ENCODE measurements around the gene PRMT9. TPM values are rescaled to one million over a fixed set of nuclear protein-coding genes. Genes with fewer than 3 reads are reported as not detected.

PRMT9 gene
- total RNA-seq, 4 donors from 2014 or later, result 0.60 to 17.1 (median 4.8) TPM

DNA sequence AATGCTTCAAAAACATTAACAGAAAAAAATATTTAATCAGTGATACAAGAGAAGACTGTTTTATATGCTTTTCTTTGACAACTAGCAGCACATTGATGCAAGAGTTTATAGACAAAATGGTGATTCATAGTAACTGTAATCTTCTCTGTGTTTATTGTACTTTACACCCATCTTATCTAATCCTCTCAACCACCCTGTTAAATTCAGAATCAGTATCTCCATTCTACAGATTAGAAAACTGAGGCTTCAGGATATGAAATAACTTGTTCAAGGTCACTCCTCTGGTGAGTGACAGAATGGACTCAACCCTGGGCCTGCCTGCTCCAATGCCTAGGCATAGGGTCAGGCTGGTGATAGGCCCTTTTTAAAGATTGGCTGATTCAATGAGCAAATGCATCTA, 92.9 kb downstream of the PRMT9 start:
- Histone ChIP-seq H3K4me3 (no peak overlapping the region), H3K9me3 (no peaks in the 10 kb centered on the region), H3K27ac (no peak overlapping the region), H3K4me1 (peaks cover 0 to 6% (median 0%) of the 10 kb centered on the region in 4 donors), H3K27me3 (no peaks in the 10 kb centered on the region), H3K36me3 (no peaks in the 10 kb centered on the region)
- in situ Hi-C loops (cut with MboI; ENCODE audit: low pct_ligation_motif_present in 1 of 4, low pct_unique_long_range_greater_than_20kb in 1 of 4, low sequenced_read_pairs in 3 of 4) (loop anchor here in 3 of 4 donors (25.0 kb wide), 2 partner anchors 429 to 579 kb away; no protein-coding TSS in a partner anchor), intact Hi-C loops (cut with DNase I; ENCODE audit: low total_unique reads) (loop anchor here (5.0 kb wide), 1 partner anchor 429 kb away; no protein-coding TSS in a partner anchor)
- TF ChIP-seq POLR2A (IDR thresholded peaks at IDR 0.05), result no peak
- TF ChIP-seq, protein P1, sequence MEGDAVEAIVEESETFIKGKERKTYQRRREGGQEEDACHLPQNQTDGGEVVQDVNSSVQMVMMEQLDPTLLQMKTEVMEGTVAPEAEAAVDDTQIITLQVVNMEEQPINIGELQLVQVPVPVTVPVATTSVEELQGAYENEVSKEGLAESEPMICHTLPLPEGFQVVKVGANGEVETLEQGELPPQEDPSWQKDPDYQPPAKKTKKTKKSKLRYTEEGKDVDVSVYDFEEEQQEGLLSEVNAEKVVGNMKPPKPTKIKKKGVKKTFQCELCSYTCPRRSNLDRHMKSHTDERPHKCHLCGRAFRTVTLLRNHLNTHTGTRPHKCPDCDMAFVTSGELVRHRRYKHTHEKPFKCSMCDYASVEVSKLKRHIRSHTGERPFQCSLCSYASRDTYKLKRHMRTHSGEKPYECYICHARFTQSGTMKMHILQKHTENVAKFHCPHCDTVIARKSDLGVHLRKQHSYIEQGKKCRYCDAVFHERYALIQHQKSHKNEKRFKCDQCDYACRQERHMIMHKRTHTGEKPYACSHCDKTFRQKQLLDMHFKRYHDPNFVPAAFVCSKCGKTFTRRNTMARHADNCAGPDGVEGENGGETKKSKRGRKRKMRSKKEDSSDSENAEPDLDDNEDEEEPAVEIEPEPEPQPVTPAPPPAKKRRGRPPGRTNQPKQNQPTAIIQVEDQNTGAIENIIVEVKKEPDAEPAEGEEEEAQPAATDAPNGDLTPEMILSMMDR (IDR thresholded peaks at IDR 0.05), result no peak
- no peak for TF ChIP-seq EP300 (IDR thresholded peaks at IDR 0.05; ENCODE audit: low read depth)
- no peak for TF ChIP-seq POLR2AphosphoS5 (IDR thresholded peaks at IDR 0.05)
- no peak for DNase-seq

DNA sequence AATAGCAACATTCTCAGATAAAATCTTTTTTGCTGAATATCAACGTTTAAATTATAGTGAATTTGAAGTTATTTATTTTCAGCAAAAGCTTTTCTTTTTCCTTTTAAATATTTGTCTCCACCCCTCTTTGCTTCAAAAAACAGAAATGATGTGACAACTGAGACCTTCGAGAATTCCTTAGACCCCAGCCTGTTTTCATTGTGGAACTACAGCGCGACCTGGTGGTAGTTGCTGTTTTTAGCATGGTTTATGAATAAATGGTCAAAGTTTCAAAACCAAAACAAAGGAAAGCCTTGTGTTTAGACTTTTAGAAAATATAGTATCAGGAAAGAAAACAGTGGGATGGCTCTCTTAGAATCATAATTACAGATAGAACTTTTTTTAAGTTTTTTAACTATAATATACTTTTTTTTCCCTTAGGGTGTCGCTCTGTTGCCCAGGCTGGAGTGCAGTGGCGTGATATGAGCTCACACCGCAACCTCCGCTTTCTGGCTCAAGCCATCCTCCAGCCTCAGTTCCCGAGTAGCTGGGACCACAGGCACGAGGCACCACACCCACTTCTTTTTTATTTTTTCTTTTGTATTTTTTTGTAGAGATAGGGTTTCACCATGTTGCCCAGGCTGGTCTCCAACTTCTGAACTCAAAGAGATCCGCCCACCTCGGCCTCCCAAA, 93.6 kb downstream of the PRMT9 start:
- H3K4me3 ChIP-seq, result no peak overlapping the region
- DNase-seq, result peak; percentile 33

DNA sequence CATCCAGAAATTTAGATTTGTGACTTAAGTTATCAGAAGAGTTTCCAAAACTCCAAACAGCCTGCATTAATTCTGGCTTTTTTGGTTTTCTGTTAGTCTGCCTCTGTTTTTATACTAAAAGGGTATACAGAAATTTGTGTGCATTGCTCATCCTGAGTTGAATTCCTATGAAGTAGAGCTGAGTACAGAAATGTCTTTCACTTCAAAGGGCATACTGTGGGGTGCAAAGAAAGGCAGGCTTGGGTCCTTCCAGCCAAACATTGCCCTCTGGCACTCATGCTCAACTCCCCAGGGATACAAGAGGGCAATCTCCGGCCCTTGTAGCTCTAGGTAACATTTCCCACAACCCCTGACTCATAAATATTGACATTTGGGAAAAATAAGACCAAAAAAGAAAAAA, 94.4 kb downstream of the PRMT9 start:
- TF ChIP-seq, protein P1 (IDR thresholded peaks at IDR 0.05), result no peak
- TF ChIP-seq POLR2AphosphoS5 (IDR thresholded peaks at IDR 0.05) (no peak), EP300 (IDR thresholded peaks at IDR 0.05; ENCODE audit: low read depth) (no peak), POLR2A (IDR thresholded peaks at IDR 0.05) (no peak)
- WGBS, 2 donors (ENCODE audit: low coverage in 1 of 2), result 58 to 74% methylated on average over 1 of the region's 1 CpG
- Histone ChIP-seq H3K4me1 (peaks cover 0 to 6% (median 0%) of the 10 kb centered on the region in 4 donors), H3K4me3 (no peak overlapping the region), H3K9me3 (no peaks in the 10 kb centered on the region), H3K36me3 (no peaks in the 10 kb centered on the region), H3K27me3 (no peaks in the 10 kb centered on the region), H3K27ac (no peak overlapping the region)
- no peak for DNase-seq
- in situ Hi-C loops (cut with MboI; ENCODE audit: low pct_ligation_motif_present in 1 of 4, low pct_unique_long_range_greater_than_20kb in 1 of 4, low sequenced_read_pairs in 3 of 4), result loop anchor here (10.0 to 25.0 kb wide), 3 partner anchors 427 to 577 kb away; no protein-coding TSS in a partner anchor
- intact Hi-C loops (cut with DNase I; ENCODE audit: low total_unique reads), result loop anchor here (10.0 kb wide), 1 partner anchor 75 kb away; no protein-coding TSS in a partner anchor

More for the DNA sequence above, 93.6 kb downstream of the PRMT9 start:
- Histone ChIP-seq H3K27me3 (no peaks in the 10 kb centered on the region), H3K4me1 (peaks cover 0 to 6% (median 0%) of the 10 kb centered on the region in 4 donors), H3K36me3 (no peaks in the 10 kb centered on the region), H3K9me3 (no peaks in the 10 kb centered on the region), H3K27ac (no peak overlapping the region)
- in situ Hi-C loops (cut with MboI; ENCODE audit: low pct_ligation_motif_present in 1 of 4, low pct_unique_long_range_greater_than_20kb in 1 of 4, low sequenced_read_pairs in 3 of 4) (loop anchor here in 3 of 4 donors (25.0 kb wide), 2 partner anchors 428 to 578 kb away; no protein-coding TSS in a partner anchor), intact Hi-C loops (cut with DNase I; ENCODE audit: low total_unique reads) (loop anchor here (5.0 kb wide), 1 partner anchor 428 kb away; no protein-coding TSS in a partner anchor)
- 45 to 47% methylated on average over 12 of the region's 12 CpGs for WGBS, 2 donors (ENCODE audit: low coverage in 1 of 2)
- TF ChIP-seq EP300 (IDR thresholded peaks at IDR 0.05; ENCODE audit: low read depth) (no peak), POLR2AphosphoS5 (IDR thresholded peaks at IDR 0.05) (no peak), POLR2A (IDR thresholded peaks at IDR 0.05) (no peak)
- TF ChIP-seq, protein P1 (IDR thresholded peaks at IDR 0.05), result peak; percentile 62 to 74 (median 70)

Other genes with a start within 250 kb of the PRMT9 start
- gene EDNRA, start 203.1 kb downstream of the PRMT9 start, total RNA-seq, result 1 to 10 TPM in 2 of 4 donors, under 1 TPM in 1, not detected in 1; 0.55 to 3.8 (median 1.1) TPM
- gene TMEM184C, start 66.8 kb downstream of the PRMT9 start, total RNA-seq, result 10 to 100 TPM; 14.9 to 40.3 (median 25.5) TPM
- 10 to 100 TPM; 14.7 to 27.3 (median 22.9) TPM for gene ARHGAP10, start 47.9 kb upstream of the PRMT9 start, total RNA-seq